ENCODE data around the gene PIGL.

DNA sequence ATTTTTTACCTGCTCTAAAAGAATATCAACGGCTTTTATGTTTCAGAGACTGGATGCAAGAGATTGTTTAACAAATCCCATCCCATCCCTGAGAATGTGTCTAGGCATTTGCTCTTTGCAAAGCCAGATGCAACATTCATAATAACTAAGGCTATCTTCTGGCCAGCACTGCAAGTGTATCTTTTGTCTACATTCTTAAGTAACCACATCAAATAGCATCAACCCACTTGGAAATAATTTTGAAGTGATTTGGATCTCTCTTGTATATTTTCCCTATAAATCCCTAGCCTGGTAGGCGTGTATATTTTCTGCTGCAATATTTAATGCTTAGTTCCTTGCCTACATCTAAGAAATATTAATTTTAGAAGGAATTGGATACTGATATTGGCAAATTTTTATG lies 64.3 kb downstream of the PIGL start:
- TF ChIP-seq, protein P1, sequence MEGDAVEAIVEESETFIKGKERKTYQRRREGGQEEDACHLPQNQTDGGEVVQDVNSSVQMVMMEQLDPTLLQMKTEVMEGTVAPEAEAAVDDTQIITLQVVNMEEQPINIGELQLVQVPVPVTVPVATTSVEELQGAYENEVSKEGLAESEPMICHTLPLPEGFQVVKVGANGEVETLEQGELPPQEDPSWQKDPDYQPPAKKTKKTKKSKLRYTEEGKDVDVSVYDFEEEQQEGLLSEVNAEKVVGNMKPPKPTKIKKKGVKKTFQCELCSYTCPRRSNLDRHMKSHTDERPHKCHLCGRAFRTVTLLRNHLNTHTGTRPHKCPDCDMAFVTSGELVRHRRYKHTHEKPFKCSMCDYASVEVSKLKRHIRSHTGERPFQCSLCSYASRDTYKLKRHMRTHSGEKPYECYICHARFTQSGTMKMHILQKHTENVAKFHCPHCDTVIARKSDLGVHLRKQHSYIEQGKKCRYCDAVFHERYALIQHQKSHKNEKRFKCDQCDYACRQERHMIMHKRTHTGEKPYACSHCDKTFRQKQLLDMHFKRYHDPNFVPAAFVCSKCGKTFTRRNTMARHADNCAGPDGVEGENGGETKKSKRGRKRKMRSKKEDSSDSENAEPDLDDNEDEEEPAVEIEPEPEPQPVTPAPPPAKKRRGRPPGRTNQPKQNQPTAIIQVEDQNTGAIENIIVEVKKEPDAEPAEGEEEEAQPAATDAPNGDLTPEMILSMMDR (IDR thresholded peaks at IDR 0.05) = no peak
- no peak for TF ChIP-seq POLR2AphosphoS5 (IDR thresholded peaks at IDR 0.05)
- TF ChIP-seq POLR2A (IDR thresholded peaks at IDR 0.05) = no peak

All from breast epithelium (tissue), 3 donors.